CD14-positive monocyte (primary cell): ENCODE results near the gene RYR3. TPM values are rescaled to one million over a fixed set of nuclear protein-coding genes. Genes with fewer than 3 reads are reported as not detected.

Experiments used
- DNase-seq, 3 donors: peaks; one replicate each; pipeline ENCODE4 v3.0.0-alpha.2; 2011 to 2022
- H2AFZ ChIP-seq: 2 replicates; pipeline ENCODE4 v1.6.0; 2012; ENCODE audit warnings: mild to moderate bottlenecking, low read depth, low read length, inconsistent platforms; ENCODE audit not compliant: insufficient read depth, poor library complexity, severe bottlenecking
- H3K27ac ChIP-seq, 2 donors: 1 replicate in 1 of 2; 2 replicates in 1 of 2; pipeline ENCODE4 v1.5.1; 2012 to 2013; ENCODE audit warnings: low read length in 2 of 2, control low read depth in 1 of 2, inconsistent platforms in 1 of 2, low read depth in 1 of 2, mild to moderate bottlenecking in 1 of 2
- H3K27me3 ChIP-seq, 2 donors: one replicate each; pipeline versions ENCODE4 v1.6.0 to v1.6.1; 2011 to 2013; ENCODE audit warnings: low read length in 2 of 2; ENCODE audit not compliant: control insufficient read depth in 2 of 2, insufficient read depth in 2 of 2
- H3K36me3 ChIP-seq, 2 donors: replicated peaks in 1 of 2; 1 replicate in 1 of 2; 2 replicates in 1 of 2; pipeline versions ENCODE4 v1.5.1 to v1.6.1; 2012 to 2013; ENCODE audit warnings: low read length in 2 of 2, control low read depth in 1 of 2, inconsistent platforms in 1 of 2, mild to moderate bottlenecking in 1 of 2; ENCODE audit not compliant: insufficient read depth in 2 of 2, control insufficient read depth in 1 of 2
- H3K4me1 ChIP-seq, 2 donors: 1 replicate in 1 of 2; 2 replicates in 1 of 2; pipeline versions ENCODE4 v1.5.1 to v1.6.1; 2012 to 2013; ENCODE audit warnings: low read length in 2 of 2, control low read depth in 1 of 2, inconsistent platforms in 1 of 2, mild to moderate bottlenecking in 1 of 2, moderate library complexity in 1 of 2; ENCODE audit not compliant: insufficient read depth in 2 of 2, control insufficient read depth in 1 of 2
- H3K4me2 ChIP-seq: replicated peaks from 2 replicates; pipeline ENCODE3; 2012; ENCODE audit warnings: low read length, moderate library complexity, mild to moderate bottlenecking; ENCODE audit not compliant: poor library complexity, severe bottlenecking; ENCODE audit errors: extremely low read depth
- H3K4me3 ChIP-seq, 3 experiments: fragments of 200-600 bp in 1 of 3; sonication (generic) in 1 of 3; replicated peaks in 1 of 3; 1 replicate in 2 of 3; 2 replicates in 1 of 3; pipeline ENCODE4 v1.5.1; 2011 to 2013; ENCODE audit warnings: low read length in 3 of 3, mild to moderate bottlenecking in 3 of 3, control low read depth in 2 of 3, low read depth in 2 of 3, inconsistent platforms in 1 of 3, moderate library complexity in 1 of 3
- H3K79me2 ChIP-seq: 2 replicates; pipeline ENCODE4 v1.6.0; 2012; ENCODE audit warnings: mild to moderate bottlenecking, control low read depth, inconsistent platforms, low read length, moderate library complexity; ENCODE audit not compliant: insufficient read depth
- H3K9ac ChIP-seq: 2 replicates; pipeline ENCODE4 v1.6.0; 2017; ENCODE audit warnings: low read length, mild to moderate bottlenecking; ENCODE audit not compliant: insufficient read depth, poor library complexity, severe bottlenecking
- H3K9me3 ChIP-seq, 2 donors: replicated peaks in 1 of 2; 1 replicate in 1 of 2; 2 replicates in 1 of 2; pipeline versions ENCODE4 v1.5.1 to v1.6.1; 2012 to 2013; ENCODE audit warnings: low read length in 2 of 2, control low read depth in 1 of 2; ENCODE audit not compliant: control insufficient read depth in 1 of 2, insufficient read depth in 1 of 2
- H4K20me1 ChIP-seq: 2 replicates; pipeline ENCODE4 v1.6.0; 2012; ENCODE audit warnings: mild to moderate bottlenecking, low read length, control low read depth, moderate library complexity; ENCODE audit not compliant: insufficient read depth
- H3K27ac Mint-ChIP-seq, 7 donors: one replicate each; pipeline ENCODE4 v1.8.0; 2020; ENCODE audit warnings: mild to moderate bottlenecking in 7 of 7, mixed read lengths in 7 of 7, moderate library complexity in 6 of 7, inconsistent platforms in 2 of 7
- H3K27me3 Mint-ChIP-seq, 3 donors: one replicate each; pipeline ENCODE4 v1.8.0; 2021 to 2022; ENCODE audit warnings: low read depth in 3 of 3, mild to moderate bottlenecking in 3 of 3, mixed read lengths in 3 of 3, moderate library complexity in 3 of 3, inconsistent platforms in 1 of 3
- H3K36me3 Mint-ChIP-seq, 2 donors: one replicate each; pipeline ENCODE4 v1.8.0; 2020; ENCODE audit warnings: mixed read lengths in 2 of 2, inconsistent platforms in 1 of 2, mild to moderate bottlenecking in 1 of 2
- H3K4me1 Mint-ChIP-seq: one replicate; pipeline ENCODE4 v1.8.0; 2020; ENCODE audit warnings: mild to moderate bottlenecking, mixed read lengths
- H3K4me3 Mint-ChIP-seq, 2 donors: one replicate each; pipeline ENCODE4 v1.8.0; 2020; ENCODE audit warnings: mild to moderate bottlenecking in 2 of 2, mixed read lengths in 2 of 2, moderate library complexity in 1 of 2
- H3K9me3 Mint-ChIP-seq, 7 donors: one replicate each; pipeline ENCODE4 v1.8.0; 2020 to 2022; ENCODE audit warnings: mixed read lengths in 7 of 7, mild to moderate bottlenecking in 6 of 7, moderate library complexity in 6 of 7, inconsistent platforms in 2 of 7
- WGBS: methylation state at CpG from one replicate; pipeline ENCODE4 v1.1.5; 2013; ENCODE audit warnings: missing lambda C conversion rate; ENCODE audit not compliant: insufficient coverage; 5-methylcytosine and 5-hydroxymethylcytosine counted together
- intact Hi-C, 2 donors: fragments of 100-400 bp; cut with micrococcal nuclease; formaldehyde crosslinking; loops; one replicate each; pipeline versions ENCODE4 v1.15.0 to v1.15.1; 2023
- polyA plus RNA-seq, 3 donors: library from polyadenylated mRNA; depleted of rRNA in 1 of 3; unstranded in 2 of 3; stranded (reverse) in 1 of 3; fragments of 300-500 nt in 2 of 3; fragments of >200 nt in 1 of 3; fragmentation: Illumina TruSeq in 2 of 3; gene quantifications; 1 replicate in 2 of 3; 2 replicates in 1 of 3; pipeline ENCODE4 v1.2.3, GENCODE V29; 2012 to 2021
- TF ChIP-seq, protein P1 (sequence below): fragments of 200-600 bp; IDR thresholded peaks from one replicate; pipeline ENCODE4 v1.8.0; 2022; ENCODE audit warnings: antibody characterized with exemption, mild to moderate bottlenecking

RYR3 gene
- polyA plus RNA-seq, 3 donors, result not detected

DNA sequence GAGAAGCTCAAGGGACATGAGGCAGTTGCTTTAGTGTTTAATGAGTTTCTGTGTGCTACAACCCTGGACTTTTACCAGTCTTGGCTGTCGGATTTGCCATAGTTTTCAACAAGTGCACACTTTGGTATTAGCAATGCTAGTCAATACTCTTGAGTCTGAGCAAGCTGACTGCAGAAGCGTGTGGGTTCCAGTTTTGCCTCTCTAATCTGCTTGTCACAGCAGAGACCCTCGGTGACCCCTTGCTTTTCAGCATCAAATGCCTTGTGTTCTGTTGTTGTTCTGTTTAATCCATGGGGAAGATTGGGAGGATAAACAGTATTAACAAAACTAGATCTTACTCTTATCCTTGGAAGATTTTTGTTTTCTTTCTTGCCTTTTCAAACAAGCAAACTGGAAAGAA is 463.2 kb downstream of the RYR3 start:
- intact Hi-C loops, result no loop called here
- TF ChIP-seq, protein P1, sequence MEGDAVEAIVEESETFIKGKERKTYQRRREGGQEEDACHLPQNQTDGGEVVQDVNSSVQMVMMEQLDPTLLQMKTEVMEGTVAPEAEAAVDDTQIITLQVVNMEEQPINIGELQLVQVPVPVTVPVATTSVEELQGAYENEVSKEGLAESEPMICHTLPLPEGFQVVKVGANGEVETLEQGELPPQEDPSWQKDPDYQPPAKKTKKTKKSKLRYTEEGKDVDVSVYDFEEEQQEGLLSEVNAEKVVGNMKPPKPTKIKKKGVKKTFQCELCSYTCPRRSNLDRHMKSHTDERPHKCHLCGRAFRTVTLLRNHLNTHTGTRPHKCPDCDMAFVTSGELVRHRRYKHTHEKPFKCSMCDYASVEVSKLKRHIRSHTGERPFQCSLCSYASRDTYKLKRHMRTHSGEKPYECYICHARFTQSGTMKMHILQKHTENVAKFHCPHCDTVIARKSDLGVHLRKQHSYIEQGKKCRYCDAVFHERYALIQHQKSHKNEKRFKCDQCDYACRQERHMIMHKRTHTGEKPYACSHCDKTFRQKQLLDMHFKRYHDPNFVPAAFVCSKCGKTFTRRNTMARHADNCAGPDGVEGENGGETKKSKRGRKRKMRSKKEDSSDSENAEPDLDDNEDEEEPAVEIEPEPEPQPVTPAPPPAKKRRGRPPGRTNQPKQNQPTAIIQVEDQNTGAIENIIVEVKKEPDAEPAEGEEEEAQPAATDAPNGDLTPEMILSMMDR, result no peak
- no peak for DNase-seq
- Mint-ChIP-seq H3K4me1 (no peaks in the 10 kb centered on the region), H3K36me3 (no peaks in the 10 kb centered on the region), H3K27me3 (peaks cover 0 to 6% (median 3%) of the 10 kb centered on the region in 3 donors), H3K27ac (no peak overlapping the region), H3K9me3 (peaks cover 0 to 2% (median 0%) of the 10 kb centered on the region in 7 donors), H3K4me3 (no peak overlapping the region)
- Histone ChIP-seq H3K79me2 (no peaks in the 10 kb centered on the region), H4K20me1 (no peaks in the 10 kb centered on the region), H3K27me3 (no peaks in the 10 kb centered on the region), H3K9me3 (no peaks in the 10 kb centered on the region), H3K4me2 (no peak overlapping the region), H2AFZ (no peak overlapping the region), H3K4me1 (no peaks in the 10 kb centered on the region), H3K36me3 (no peaks in the 10 kb centered on the region), H3K4me3 (no peak overlapping the region), H3K9ac (no peak overlapping the region), H3K27ac (no peak overlapping the region)
- 93% methylated on average over 2 of the region's 3 CpGs for WGBS

DNA sequence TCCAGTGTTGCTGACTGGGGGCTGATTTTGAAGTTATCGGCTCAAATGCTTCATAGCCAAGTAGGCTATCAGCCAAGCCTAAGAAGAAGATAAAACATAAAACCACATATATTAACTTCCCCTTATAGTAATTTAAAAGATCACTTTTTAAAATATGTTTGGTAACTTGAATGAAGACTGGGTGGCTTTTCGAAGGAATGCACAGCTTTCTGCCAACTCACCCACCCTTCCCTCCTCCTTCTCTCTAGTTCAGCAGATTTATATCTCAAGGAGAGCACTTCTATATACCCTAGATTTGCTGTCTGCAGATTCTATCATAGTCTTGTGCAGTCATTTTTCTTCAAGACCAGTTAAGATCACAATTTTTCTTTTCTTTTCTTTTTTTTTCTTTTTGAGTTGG is 468.1 kb downstream of the RYR3 start:
- no peak overlapping the region for H3K4me3 Mint-ChIP-seq

More for the DNA sequence above, 468.1 kb downstream of the RYR3 start:
- intact Hi-C loops, result no loop called here
- TF ChIP-seq, protein P1, result no peak
- H3K9me3 Mint-ChIP-seq, result no peaks in the 10 kb centered on the region
- H3K4me1 ChIP-seq, result peaks cover 5% of the 10 kb centered on the region in 2 donors
- H3K4me3 ChIP-seq, result no peak overlapping the region
- WGBS, result 11% methylated on average over 1 of the region's 2 CpGs
- no peaks in the 10 kb centered on the region for H3K9me3 ChIP-seq
- H2AFZ ChIP-seq, result no peak overlapping the region
- no peak for DNase-seq
- H3K9ac ChIP-seq, result no peak overlapping the region
- no peaks in the 10 kb centered on the region for H4K20me1 ChIP-seq
- H3K27me3 ChIP-seq, result no peaks in the 10 kb centered on the region
- no peak overlapping the region for H3K27ac Mint-ChIP-seq
- H3K79me2 ChIP-seq, result no peaks in the 10 kb centered on the region
- H3K4me2 ChIP-seq, result no peak overlapping the region
- peaks cover 0 to 6% (median 2%) of the 10 kb centered on the region in 3 donors for H3K27me3 Mint-ChIP-seq
- H3K36me3 ChIP-seq, result no peaks in the 10 kb centered on the region
- H3K4me1 Mint-ChIP-seq, result peaks cover 9% of the 10 kb centered on the region
- no peak overlapping the region for H3K27ac ChIP-seq
- H3K36me3 Mint-ChIP-seq, result no peaks in the 10 kb centered on the region
